Nephron progenitor cell (in vitro differentiated cells): ENCODE results near the gene SLC24A4.

Experiments
- DNase-seq: peaks from one replicate; pipeline ENCODE4 v3.0.0; 2021
- H3K27ac Mint-ChIP-seq: 2 replicates; pipeline ENCODE4 v1.8.0; 2021; ENCODE audit warnings: mild to moderate bottlenecking, moderate library complexity, mixed read lengths
- H3K27me3 Mint-ChIP-seq: 2 replicates; pipeline ENCODE4 v1.8.0; 2021; ENCODE audit warnings: mild to moderate bottlenecking, low read depth, mixed read lengths; ENCODE audit not compliant: poor library complexity
- H3K36me3 Mint-ChIP-seq: 2 replicates; pipeline ENCODE4 v1.8.0; 2021; ENCODE audit warnings: low read depth, mixed read lengths
- H3K4me1 Mint-ChIP-seq: 2 replicates; pipeline ENCODE4 v1.8.0; 2021; ENCODE audit warnings: mixed read lengths
- H3K4me3 Mint-ChIP-seq: 2 replicates; pipeline ENCODE4 v1.8.0; 2021; ENCODE audit warnings: mild to moderate bottlenecking, moderate library complexity, mixed read lengths
- H3K9me3 Mint-ChIP-seq: 2 replicates; pipeline ENCODE4 v1.8.0; 2021; ENCODE audit warnings: mild to moderate bottlenecking, moderate library complexity, mixed read lengths
- TF ChIP-seq, protein P1 (sequence below): fragments of 200-600 bp; sonication (generic); IDR thresholded peaks from 2 replicates; pipeline ENCODE4 v1.5.0; 2021; ENCODE audit warnings: antibody characterized with exemption

Gene SLC24A4

DNA sequence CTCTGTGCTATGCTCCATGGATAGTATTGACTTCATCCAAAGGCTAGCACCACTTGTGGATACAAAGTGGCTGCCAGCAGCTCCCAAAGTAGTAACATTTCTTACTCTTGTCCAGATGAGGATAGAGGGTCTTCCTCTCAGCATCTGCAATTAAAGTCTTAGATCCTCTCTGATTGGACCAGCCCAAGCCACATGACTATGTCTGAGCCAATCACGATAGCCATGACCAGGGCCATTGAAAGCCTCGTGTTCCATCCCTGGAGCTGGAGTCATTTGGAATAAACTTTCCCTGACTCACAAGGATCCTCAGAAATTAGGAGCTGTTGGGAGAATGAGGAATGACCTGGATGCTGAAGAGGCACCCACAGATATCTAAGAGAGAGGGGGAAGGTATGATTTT lies 28.5 kb upstream of the SLC24A4 start:
- H3K4me1 Mint-ChIP-seq, result no peaks in the 10 kb centered on the region
- no peaks in the 10 kb centered on the region for H3K9me3 Mint-ChIP-seq
- DNase-seq, result no peak
- TF ChIP-seq, protein P1, sequence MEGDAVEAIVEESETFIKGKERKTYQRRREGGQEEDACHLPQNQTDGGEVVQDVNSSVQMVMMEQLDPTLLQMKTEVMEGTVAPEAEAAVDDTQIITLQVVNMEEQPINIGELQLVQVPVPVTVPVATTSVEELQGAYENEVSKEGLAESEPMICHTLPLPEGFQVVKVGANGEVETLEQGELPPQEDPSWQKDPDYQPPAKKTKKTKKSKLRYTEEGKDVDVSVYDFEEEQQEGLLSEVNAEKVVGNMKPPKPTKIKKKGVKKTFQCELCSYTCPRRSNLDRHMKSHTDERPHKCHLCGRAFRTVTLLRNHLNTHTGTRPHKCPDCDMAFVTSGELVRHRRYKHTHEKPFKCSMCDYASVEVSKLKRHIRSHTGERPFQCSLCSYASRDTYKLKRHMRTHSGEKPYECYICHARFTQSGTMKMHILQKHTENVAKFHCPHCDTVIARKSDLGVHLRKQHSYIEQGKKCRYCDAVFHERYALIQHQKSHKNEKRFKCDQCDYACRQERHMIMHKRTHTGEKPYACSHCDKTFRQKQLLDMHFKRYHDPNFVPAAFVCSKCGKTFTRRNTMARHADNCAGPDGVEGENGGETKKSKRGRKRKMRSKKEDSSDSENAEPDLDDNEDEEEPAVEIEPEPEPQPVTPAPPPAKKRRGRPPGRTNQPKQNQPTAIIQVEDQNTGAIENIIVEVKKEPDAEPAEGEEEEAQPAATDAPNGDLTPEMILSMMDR, result no peak
- H3K36me3 Mint-ChIP-seq, result no peaks in the 10 kb centered on the region
- no peak overlapping the region for H3K27ac Mint-ChIP-seq
- H3K4me3 Mint-ChIP-seq, result no peak overlapping the region
- H3K27me3 Mint-ChIP-seq, result peaks cover 40% of the 10 kb centered on the region

DNA sequence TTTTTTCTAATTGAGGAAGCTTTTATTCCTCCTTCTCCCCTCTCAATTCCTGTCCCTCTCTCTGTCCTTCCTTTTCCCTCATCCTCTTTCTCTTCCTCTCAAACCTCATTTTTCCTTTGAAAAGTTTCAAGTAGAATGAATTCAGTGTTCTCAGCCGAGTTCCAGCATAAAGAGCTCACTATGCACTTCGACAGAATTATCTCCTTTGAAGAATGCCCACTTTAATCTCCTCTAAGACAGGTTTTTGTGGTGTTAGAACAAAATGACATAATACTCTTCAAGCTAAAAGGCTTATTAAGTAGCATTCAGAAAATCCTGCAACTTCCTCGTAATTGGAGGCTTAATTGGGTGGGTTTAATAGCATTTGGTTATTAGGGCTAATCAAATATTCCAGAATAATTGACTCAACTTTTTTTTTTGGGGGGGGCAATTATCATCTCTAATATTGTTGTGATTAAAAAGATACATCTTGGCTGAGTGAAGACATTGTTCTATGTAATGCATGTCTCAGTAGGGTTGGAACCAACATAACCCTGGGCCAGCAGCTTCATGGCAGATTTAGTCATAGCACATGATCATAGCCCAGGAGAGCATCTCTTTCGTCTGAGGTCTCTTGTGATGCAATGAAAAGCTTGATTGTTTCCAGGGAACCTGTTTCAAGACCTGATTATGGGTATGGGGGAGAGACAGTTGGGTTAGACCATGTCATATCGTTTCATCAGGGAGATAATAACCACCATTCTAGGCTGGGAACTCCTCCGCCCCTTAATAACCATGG lies 25.0 kb upstream of the SLC24A4 start:
- H3K9me3 Mint-ChIP-seq, result no peaks in the 10 kb centered on the region
- H3K27me3 Mint-ChIP-seq, result peaks cover 41% of the 10 kb centered on the region
- no peaks in the 10 kb centered on the region for H3K4me1 Mint-ChIP-seq
- TF ChIP-seq, protein P1, result no peak
- no peaks in the 10 kb centered on the region for H3K36me3 Mint-ChIP-seq
- no peak for DNase-seq
- H3K27ac Mint-ChIP-seq, result no peak overlapping the region
- no peak overlapping the region for H3K4me3 Mint-ChIP-seq

DNA sequence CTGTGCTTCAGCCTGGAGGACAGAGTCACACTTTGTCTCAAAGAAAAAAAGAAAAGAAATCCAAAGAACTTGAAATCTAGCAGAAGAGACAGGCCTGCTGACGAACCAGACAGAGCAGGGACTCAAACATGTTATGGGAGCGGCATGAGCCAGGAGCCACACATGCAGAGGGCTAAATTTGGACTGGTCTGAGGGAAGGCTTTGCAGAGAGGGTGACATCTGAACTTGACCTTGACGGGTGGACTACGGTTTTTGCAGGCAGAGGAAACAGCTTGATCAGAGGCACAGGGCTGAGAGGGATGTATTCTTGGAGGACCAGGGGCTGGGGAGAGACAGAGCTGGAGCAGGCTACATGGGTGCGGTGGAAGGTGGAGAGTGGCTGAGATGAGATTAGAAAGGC lies 20.5 kb upstream of the SLC24A4 start:
- Mint-ChIP-seq H3K4me1 (no peaks in the 10 kb centered on the region), H3K9me3 (no peaks in the 10 kb centered on the region), H3K4me3 (no peak overlapping the region), H3K36me3 (no peaks in the 10 kb centered on the region), H3K27me3 (peaks cover 24% of the 10 kb centered on the region), H3K27ac (no peak overlapping the region)
- TF ChIP-seq, protein P1, result no peak
- no peak for DNase-seq

DNA sequence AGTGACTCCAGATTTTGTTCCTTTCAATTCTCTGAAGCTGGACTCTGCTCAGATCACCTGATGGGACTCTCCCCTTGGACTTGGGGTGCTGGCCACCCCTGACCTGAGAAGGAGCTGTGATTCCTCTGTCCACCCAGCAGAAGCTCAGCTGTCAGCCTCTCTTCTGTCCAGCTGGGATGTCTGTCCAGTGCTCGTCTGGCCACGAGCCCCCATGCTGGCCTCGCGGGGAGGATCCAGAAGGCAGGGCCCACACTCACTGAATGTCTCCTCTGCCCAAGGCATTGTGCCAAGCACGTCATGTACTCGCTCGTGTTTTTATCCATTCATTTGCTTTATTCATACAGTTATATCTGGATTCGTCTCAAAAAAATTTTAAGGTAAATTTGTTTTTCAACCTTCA lies 14.2 kb upstream of the SLC24A4 start:
- H3K27me3 Mint-ChIP-seq, result peaks cover 17% of the 10 kb centered on the region
- H3K27ac Mint-ChIP-seq, result no peak overlapping the region
- TF ChIP-seq, protein P1, result no peak
- no peak overlapping the region for H3K4me3 Mint-ChIP-seq
- no peaks in the 10 kb centered on the region for H3K9me3 Mint-ChIP-seq
- no peak for DNase-seq
- H3K4me1 Mint-ChIP-seq, result no peaks in the 10 kb centered on the region
- no peaks in the 10 kb centered on the region for H3K36me3 Mint-ChIP-seq

DNA sequence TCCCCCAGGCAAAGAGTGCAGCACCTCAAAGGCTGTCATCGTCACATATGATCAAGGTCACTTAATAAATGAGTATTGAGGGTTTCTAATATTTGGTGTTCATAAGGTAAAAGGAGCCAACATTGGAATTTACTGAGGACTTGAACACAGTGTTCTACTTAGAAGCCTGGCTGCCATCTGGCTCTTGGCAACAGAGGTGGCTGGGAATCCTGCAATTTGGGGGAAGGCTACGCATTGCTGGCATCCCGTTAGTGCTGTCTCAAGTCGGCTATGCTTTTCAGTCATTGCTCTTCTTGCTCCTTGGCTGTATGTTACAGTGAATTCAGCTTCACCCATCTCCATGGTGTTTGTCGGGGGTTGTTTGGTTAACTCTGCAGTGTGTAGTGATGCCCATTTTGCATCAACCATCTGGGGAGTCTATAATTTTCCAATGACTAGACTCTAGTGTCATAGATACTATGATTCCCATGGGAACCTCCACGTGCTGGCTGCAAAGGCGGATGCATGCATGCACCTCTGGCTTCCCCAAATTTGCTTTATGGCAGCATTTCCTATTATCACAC lies 12.9 kb upstream of the SLC24A4 start:
- H3K27ac Mint-ChIP-seq, result no peak overlapping the region
- peaks cover 16% of the 10 kb centered on the region for H3K27me3 Mint-ChIP-seq
- no peaks in the 10 kb centered on the region for H3K4me1 Mint-ChIP-seq
- no peaks in the 10 kb centered on the region for H3K9me3 Mint-ChIP-seq
- no peaks in the 10 kb centered on the region for H3K36me3 Mint-ChIP-seq
- TF ChIP-seq, protein P1, result no peak
- no peak overlapping the region for H3K4me3 Mint-ChIP-seq
- no peak for DNase-seq
